Regular cardiac myocyte (primary cell): Measurements from ENCODE around the gene REEP2. TPM values are rescaled to one million over a fixed set of nuclear protein-coding genes. Genes with fewer than 3 reads are reported as not detected.

Source experiments
- total RNA-seq: library from RNA; depleted of rRNA; stranded (reverse); fragments of >200 nt; gene quantifications from 2 replicates; pipeline ENCODE4 v1.2.3, GENCODE V29; 2014

Gene REEP2
- total RNA-seq = 7.5 and 9.3 TPM in 2 replicates

DNA sequence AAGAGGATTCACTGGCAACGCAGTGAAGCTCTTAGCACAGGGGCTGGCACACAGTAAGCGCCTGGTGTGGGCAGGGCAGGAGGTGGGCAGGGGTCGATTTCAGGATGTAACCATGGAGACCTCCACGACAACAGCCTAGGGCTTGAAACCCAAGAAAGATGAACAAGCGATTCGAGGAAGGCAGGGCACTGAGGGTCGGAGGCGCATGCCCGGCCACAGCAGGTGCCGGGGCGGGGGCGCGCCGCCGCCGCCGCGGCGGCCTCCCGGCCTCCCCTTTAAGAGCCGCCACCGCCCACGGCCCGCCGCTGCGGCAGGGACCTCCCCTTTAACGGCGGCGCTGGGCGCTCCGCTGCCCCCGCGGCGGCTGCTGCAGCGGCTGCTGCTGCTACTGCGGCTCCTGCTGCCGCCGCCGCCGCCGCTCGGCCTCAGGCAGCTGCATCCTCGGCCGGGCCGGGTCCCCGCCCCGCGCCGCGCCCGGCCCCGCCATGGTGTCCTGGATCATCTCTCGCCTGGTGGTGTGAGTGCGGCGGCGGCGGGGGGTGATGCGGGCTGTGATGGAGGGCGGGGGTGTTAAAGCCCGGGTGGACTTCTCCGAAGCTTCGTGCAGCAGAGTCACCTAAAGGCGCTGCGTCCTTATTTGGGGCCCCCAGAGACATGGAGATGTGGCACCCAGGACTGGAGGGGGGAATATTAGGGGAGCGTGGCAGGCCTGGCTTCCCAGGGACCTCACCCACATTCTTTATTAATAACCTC, at the start of gene REEP2:
Gene REEP2 (plus strand): TSS at position 334 of the 753 bp plus-strand sequence. CDS start 152 bp downstream, at position 486.

GRCh38 chr5:138465261-138466124, 26.6 kb downstream of the REEP2 start, which contains the start of gene EGR1:
Gene EGR1 (plus strand): TSS chr5:138465479. CDS start chr5:138465762, 283 bp downstream.

Other genes starting within 250 kb of the REEP2 start
- 24.2 and 28.9 TPM in 2 replicates for gene CDC23, start 225.7 kb upstream of the REEP2 start, total RNA-seq
- not detected in 2 replicates for gene GFRA3, start 164.4 kb upstream of the REEP2 start, total RNA-seq
- gene CDC25C, start 107.3 kb upstream of the REEP2 start, total RNA-seq = 1.1 and 9.0 TPM in 2 replicates
- gene FAM53C, start 100.8 kb upstream of the REEP2 start, total RNA-seq = 22.8 and 25.9 TPM in 2 replicates
- 28.8 and 32.4 TPM in 2 replicates for gene KDM3B, start 86.4 kb upstream of the REEP2 start, total RNA-seq
- 2.3 and 3.3 TPM in 2 replicates for gene EGR1, start 26.4 kb downstream of the REEP2 start, total RNA-seq
- gene ETF1, start 104.2 kb downstream of the REEP2 start, total RNA-seq = 146 and 179 TPM in 2 replicates
- 438 TPM in 2 replicates for gene HSPA9, start 136.3 kb downstream of the REEP2 start, total RNA-seq